ENCODE data around the gene BANF1.

BANF1 gene

GRCh38 chr11:66052664-66052982 is 50.3 kb downstream of the BANF1 start:
- Histone ChIP-seq H3K27me3 (replicated peaks; ENCODE audit: control insufficient read depth, insufficient read depth, low read length) (no peaks in the 10 kb centered on the region), H3K4me3 (replicated peaks; ENCODE audit: low read depth, low read length) (peak overlapping the region; percentile 98), H3K36me3 (ENCODE audit: control insufficient read depth, insufficient read depth, low read length) (peaks cover 18% of the 10 kb centered on the region)
- no peak for DNase-seq (ENCODE audit: extremely low read depth, insufficient read length)
- TF ChIP-seq, protein P1, sequence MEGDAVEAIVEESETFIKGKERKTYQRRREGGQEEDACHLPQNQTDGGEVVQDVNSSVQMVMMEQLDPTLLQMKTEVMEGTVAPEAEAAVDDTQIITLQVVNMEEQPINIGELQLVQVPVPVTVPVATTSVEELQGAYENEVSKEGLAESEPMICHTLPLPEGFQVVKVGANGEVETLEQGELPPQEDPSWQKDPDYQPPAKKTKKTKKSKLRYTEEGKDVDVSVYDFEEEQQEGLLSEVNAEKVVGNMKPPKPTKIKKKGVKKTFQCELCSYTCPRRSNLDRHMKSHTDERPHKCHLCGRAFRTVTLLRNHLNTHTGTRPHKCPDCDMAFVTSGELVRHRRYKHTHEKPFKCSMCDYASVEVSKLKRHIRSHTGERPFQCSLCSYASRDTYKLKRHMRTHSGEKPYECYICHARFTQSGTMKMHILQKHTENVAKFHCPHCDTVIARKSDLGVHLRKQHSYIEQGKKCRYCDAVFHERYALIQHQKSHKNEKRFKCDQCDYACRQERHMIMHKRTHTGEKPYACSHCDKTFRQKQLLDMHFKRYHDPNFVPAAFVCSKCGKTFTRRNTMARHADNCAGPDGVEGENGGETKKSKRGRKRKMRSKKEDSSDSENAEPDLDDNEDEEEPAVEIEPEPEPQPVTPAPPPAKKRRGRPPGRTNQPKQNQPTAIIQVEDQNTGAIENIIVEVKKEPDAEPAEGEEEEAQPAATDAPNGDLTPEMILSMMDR (IDR thresholded peaks at IDR 0.05; ENCODE audit: insufficient read depth, low read length, poor library complexity, severe bottlenecking) = no peak
